ENCODE measurements around the gene TBC1D16.
"Not testable (repeated sequence)": the region's sequence is repeated elsewhere in the genome, so short reads cannot be mapped to it uniquely, and the experiment has no call there.

TBC1D16 gene

GRCh38 chr17:79913896-79914812 is 121.5 kb downstream of the TBC1D16 start:
- DNase-seq (ENCODE audit: low read depth), result no peak

DNA sequence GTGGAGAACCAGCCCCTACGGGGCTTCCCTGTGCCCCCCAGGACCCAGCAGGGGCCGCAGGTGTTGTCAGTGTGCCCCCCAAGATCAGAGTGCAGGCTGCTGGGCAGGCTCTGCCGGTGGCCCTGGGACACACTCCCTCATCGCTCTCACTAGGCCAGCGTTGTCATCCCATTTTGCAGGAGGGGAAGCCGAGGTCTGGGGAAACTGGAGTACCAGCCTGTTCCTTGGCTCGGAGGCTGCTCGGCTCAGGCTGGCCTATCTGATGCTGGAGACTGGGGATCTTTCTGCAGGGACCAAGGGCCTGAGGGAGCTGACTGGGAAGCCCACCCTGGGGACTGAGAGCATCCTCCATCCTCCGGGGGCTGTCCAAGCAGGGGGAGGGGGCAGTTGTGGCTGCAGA is 122.2 kb downstream of the TBC1D16 start:
- DNase-seq (ENCODE audit: low read depth), result no peak

- DNase-seq (ENCODE audit: low read depth), result no peak
Measured at GRCh38 chr17:79912552-79913330, 122.9 kb downstream of the TBC1D16 start.

GRCh38 chr17:79911430-79912399 is 124.0 kb downstream of the TBC1D16 start:
- no peak for DNase-seq (ENCODE audit: low read depth)

- DNase-seq (ENCODE audit: low read depth), result no peak
Measured at GRCh38 chr17:79910985-79911361, 124.7 kb downstream of the TBC1D16 start.

DNA sequence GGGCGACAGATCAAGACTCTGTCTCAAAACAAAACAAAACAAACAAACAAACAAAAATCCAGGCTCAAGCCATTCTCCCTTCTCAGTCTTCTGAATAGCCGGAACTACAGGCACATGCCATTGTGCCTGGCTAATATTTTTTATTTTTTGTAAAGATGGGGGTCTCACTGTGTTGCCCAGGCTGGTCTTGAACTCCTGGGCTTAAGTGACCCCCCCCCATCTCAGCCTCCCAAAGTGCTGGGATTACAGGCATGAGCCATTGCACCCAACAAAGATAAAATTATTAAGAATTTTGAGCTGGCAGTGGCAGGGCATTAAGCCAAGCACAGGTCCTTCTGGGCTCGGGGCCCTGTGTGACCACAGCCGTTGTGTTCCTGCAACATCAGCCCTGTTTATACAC is 126.6 kb downstream of the TBC1D16 start:
- DNase-seq (ENCODE audit: low read depth), result no peak

GRCh38 chr17:79907850-79908249 is 127.8 kb downstream of the TBC1D16 start:
- DNase-seq (ENCODE audit: low read depth), result no peak

- DNase-seq (ENCODE audit: low read depth), result no peak
Measured at GRCh38 chr17:79907217-79907715, 128.4 kb downstream of the TBC1D16 start.

- no peak for DNase-seq (ENCODE audit: low read depth)
Measured at GRCh38 chr17:79905832-79906231, 129.8 kb downstream of the TBC1D16 start.

- DNase-seq (ENCODE audit: low read depth), result no peak
Measured at GRCh38 chr17:79904865-79905264, 130.8 kb downstream of the TBC1D16 start.

DNA sequence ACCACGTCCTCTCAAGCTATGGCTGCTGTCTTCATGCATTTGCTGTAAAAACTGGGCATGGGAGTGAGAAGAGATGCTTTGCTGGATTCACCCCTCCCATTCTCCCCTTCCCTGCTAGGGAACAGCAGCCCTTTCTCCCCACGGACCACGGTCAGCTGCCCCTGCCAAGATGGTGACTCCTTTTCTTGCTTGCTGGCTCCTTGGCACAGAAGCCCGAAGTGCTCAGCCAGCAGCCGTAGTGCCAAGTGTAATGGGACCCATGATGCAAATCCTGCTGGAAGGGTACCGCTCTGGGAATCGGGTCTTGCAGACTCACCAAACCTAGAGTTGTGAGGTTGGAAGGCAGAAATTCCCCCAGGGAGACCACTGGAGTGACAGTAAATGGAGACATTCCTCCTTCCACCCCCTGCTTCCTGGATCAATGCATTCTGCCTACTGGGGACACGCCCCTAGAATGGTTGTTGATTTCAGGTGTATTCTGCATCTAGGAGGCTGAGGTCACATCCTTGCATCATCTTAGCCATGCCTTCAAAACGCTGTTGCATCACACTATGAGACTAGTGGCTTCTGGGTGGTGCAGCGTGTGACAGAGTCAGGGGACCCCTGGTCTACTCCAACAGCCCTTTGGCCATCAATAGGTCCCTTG is 133.4 kb downstream of the TBC1D16 start:
- DNase-seq (ENCODE audit: low read depth), result no peak

DNA sequence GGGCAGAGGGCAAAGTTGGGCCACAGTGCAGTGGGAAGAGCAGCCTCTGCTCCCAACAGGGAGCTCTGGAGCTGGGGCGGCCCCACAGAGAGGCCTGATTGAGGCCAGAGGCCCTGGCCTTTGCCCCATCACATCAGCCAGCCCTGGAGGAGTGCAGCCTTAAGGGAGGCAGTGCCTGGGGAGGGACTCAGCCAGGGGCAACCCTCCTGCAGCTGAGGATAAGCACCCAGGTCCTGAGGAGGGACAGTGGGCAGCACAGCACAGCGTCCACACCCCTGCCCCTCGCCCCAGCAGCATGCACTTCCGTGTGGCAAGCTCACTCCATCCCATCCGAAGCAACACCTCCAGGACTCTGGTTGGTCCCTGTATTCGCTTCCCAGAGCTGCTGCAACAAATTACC is 134.5 kb downstream of the TBC1D16 start:
- DNase-seq (ENCODE audit: low read depth), result no peak

DNA sequence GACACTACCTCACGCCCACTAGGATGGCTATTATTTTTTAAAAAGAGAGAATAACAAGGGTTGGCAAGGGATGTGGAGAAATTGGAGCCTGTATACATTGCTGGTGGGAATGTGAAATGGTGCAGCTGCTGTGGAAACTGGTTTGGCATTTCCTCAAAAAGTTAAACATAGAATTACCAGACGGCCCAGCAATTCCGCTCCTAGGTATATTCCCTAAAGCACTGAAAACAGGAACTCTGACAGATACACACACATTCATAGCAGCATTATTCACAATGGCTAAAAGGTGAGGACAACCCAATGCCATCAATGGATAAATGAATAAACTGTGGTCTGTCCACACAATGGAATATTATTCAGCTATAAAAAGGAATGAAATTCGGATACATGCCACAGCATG is 136.1 kb downstream of the TBC1D16 start:
- no peak for DNase-seq (ENCODE audit: low read depth)

DNA sequence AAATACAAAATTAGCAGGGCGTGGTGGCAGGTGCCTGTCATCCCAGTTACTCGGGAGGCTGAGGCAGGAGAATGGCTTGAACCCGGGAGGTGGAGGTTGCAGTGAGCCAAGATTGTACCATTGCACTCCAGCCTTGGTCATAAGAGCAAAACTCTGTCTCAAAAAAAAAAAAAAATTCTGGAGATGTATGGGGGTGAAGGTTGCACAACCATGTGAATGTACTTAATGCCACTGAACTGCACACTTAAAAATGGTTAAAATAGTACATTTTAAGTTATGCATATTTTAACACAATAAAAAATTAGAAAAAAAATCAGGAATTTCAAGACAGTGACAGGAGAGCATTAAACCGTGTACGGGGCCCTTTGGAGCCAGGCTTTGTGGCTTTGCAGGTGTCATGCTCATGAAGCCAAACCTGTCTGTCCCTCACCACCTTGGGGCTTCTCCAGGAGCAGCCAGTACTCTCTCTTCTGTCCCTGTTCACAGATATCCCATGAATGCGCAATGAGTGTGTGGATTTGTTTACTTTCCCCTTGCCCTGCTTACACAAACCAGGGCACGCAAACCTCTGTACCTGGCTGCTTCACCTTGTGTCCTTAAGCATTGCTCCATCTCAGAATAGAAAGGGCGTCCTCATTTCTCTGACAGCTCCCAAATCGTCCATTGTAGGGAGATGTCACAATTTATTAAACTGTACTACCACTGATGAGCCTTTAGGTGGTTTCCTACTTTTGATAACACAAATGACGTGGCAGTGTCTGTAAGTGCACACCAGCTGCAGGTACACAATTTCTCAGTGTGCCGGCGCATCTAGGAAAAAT is 138.2 kb downstream of the TBC1D16 start:
- DNase-seq (ENCODE audit: low read depth), result no peak

DNA sequence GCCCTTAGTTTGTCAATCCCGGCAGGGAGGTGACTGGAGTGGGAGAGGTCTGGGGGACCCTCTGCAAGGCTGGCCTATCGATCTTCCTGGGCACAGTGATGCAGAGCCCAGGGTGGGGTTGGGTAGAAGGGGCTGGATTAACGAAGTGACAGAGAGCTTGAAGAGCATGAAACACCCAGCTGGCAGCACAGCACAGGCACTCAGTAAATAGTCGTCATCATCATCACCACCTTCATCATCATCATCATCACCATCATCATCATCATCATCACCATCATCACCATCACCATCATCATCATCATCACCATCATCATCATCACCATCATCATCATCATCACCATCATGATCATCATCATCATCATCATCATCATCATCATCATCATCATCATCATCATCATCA is 142.2 kb downstream of the TBC1D16 start:
- not testable (repeated sequence) for DNase-seq (ENCODE audit: low read depth)

DNA sequence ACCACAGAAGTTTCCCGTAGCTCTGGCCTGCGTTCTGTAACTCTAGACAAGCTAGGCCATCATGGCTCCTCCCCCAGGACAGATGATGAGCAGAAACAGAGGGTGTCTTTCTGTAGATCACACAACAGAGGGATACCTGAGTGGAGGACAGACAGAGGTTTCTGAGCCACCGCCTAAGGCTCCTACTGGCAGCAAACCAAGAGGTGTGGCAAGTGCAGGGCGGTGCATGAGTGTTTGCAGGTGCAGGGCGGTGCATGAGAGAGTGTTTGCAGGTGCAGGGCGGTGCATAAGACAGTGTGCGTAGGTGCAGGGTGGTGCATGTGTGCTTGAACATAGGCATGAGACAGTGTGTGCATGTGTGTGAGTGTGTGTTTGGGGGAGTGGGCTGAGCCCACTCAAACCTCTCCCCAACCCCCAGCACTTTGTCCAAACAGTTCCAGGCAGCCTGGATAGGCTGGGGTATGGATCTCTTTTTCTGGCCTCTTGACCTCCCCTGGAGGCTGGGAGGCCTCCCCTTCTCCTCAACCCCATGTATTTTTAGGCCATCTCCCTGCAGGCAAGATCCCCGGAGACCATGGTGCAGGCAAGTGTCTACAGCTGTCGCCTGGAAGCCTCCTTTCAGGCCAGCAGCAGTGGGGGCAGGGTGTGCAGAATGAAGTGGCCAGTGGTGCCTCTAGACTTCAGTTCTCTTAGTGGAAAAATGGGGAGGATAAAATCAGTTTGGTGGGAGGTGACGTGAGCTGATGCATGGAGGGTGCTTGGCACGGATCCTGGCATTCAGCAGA is 143.0 kb downstream of the TBC1D16 start:
- no peak for DNase-seq (ENCODE audit: low read depth)

- no peak for DNase-seq (ENCODE audit: low read depth)
Measured at GRCh38 chr17:79891113-79891730, 144.4 kb downstream of the TBC1D16 start.

DNA sequence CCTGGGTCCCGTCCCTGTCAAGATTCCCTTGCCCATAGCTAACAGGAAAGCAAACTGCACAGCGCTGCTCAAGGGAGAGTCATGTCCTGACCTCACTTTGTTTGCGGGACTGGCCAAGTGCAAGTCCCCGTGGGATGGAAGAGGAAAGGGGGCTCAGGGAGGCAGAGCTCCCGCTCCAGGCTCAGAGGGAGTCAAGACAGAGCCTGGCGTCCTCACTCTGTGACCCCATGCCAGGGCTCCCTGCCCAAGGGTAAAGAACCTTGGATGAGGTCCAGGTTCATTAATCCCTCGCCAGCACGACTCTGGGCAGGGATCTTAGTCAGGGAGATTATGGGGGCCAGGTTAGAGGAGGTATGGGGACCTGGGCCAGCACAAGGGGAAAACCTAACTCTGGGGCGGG is 145.0 kb downstream of the TBC1D16 start:
- DNase-seq (ENCODE audit: low read depth), result no peak

All from stimulated activated CD8-positive, alpha-beta memory T cell treated with anti-CD3 and anti-CD28 coated beads, Interleukin-15, amount 100 ng/mL, for 1 hour (primary cell).